ENCODE data around the gene VAV3. TPM values are rescaled to one million over a fixed set of nuclear protein-coding genes. Genes with fewer than 3 reads are reported as not detected.
A peak's percentile ranks its signal among the peaks of the same experiment; 100 is the strongest.

VAV3 gene
- total RNA-seq, 1 donor from 2014 or later, result 159 TPM

- Mint-ChIP-seq H3K27ac (ENCODE audit: unreplicated experiment) (peak overlapping the region; percentile 72), H3K9me3 (ENCODE audit: unreplicated experiment) (no peaks in the 10 kb centered on the region), H3K4me3 (ENCODE audit: unreplicated experiment) (peak overlapping the region; percentile 56), H3K4me1 (ENCODE audit: unreplicated experiment) (peaks cover 86% of the 10 kb centered on the region), H3K27me3 (ENCODE audit: unreplicated experiment) (peaks cover 6% of the 10 kb centered on the region), H3K36me3 (ENCODE audit: low read depth, unreplicated experiment) (peaks cover 16% of the 10 kb centered on the region)
- TF ChIP-seq CTCF (IDR thresholded peaks at IDR 0.05; ENCODE audit: unreplicated experiment), result no peak
- DNase-seq (ENCODE audit: low spot score), result no peak
Measured at GRCh38 chr1:107840725-107841124, 124.3 kb downstream of the VAV3 start.

GRCh38 chr1:107838056-107838455 lies 126.9 kb downstream of the VAV3 start:
- TF ChIP-seq CTCF (IDR thresholded peaks at IDR 0.05; ENCODE audit: unreplicated experiment), result no peak
- DNase-seq (ENCODE audit: low spot score), result no peak
- Mint-ChIP-seq H3K27me3 (ENCODE audit: unreplicated experiment) (peaks cover 3% of the 10 kb centered on the region), H3K36me3 (ENCODE audit: low read depth, unreplicated experiment) (peaks cover 5% of the 10 kb centered on the region), H3K9me3 (ENCODE audit: unreplicated experiment) (no peaks in the 10 kb centered on the region), H3K4me1 (ENCODE audit: unreplicated experiment) (peaks cover 83% of the 10 kb centered on the region), H3K4me3 (ENCODE audit: unreplicated experiment) (no peak overlapping the region), H3K27ac (ENCODE audit: unreplicated experiment) (no peak overlapping the region)

- no peak overlapping the region for H3K27ac Mint-ChIP-seq (ENCODE audit: unreplicated experiment)
- no peak for TF ChIP-seq CTCF (IDR thresholded peaks at IDR 0.05; ENCODE audit: unreplicated experiment)
- no peak for DNase-seq (ENCODE audit: low spot score)
- no peaks in the 10 kb centered on the region for H3K9me3 Mint-ChIP-seq (ENCODE audit: unreplicated experiment)
- no peak overlapping the region for H3K4me3 Mint-ChIP-seq (ENCODE audit: unreplicated experiment)
- no peaks in the 10 kb centered on the region for H3K36me3 Mint-ChIP-seq (ENCODE audit: low read depth, unreplicated experiment)
- peaks cover 6% of the 10 kb centered on the region for H3K27me3 Mint-ChIP-seq (ENCODE audit: unreplicated experiment)
- H3K4me1 Mint-ChIP-seq (ENCODE audit: unreplicated experiment), result peaks cover 78% of the 10 kb centered on the region
Measured at GRCh38 chr1:107835151-107835670, 129.8 kb downstream of the VAV3 start.

GRCh38 chr1:107833061-107833460 lies 131.9 kb downstream of the VAV3 start:
- no peak overlapping the region for H3K4me3 Mint-ChIP-seq (ENCODE audit: unreplicated experiment)

More at GRCh38 chr1:107833061-107833460, 131.9 kb downstream of the VAV3 start:
- Mint-ChIP-seq H3K27me3 (ENCODE audit: unreplicated experiment) (peaks cover 6% of the 10 kb centered on the region), H3K27ac (ENCODE audit: unreplicated experiment) (no peak overlapping the region), H3K4me1 (ENCODE audit: unreplicated experiment) (peaks cover 80% of the 10 kb centered on the region), H3K36me3 (ENCODE audit: low read depth, unreplicated experiment) (no peaks in the 10 kb centered on the region), H3K9me3 (ENCODE audit: unreplicated experiment) (no peaks in the 10 kb centered on the region)
- no peak for TF ChIP-seq CTCF (IDR thresholded peaks at IDR 0.05; ENCODE audit: unreplicated experiment)
- DNase-seq (ENCODE audit: low spot score), result no peak

All from endothelial cell (in vitro differentiated cells).